Endothelial cell of umbilical vein (primary cell): Measurements from ENCODE around the gene EXD3. TPM values are rescaled to one million over a fixed set of nuclear protein-coding genes. Genes with fewer than 3 reads are reported as not detected.

Experiments
- BruUV-seq: library from RNA; stranded (reverse); fragments of 400-500 nt; replicated peaks from 2 replicates; lab custom pipeline; 2021; lab: Mats Ljungman, UMichigan
- CTCF ChIA-PET: fragments of 300-600, 350-600 bp; sonication (Branson Sonifier 250); formaldehyde crosslinking; loops from one replicate; lab custom pipeline; 2021; ENCODE audit warnings: antibody characterized with exemption, inconsistent platforms; lab: Charles Lee
- POLR2A ChIA-PET: fragments of 300-600, 350-600 bp; sonication (Branson Sonifier 250); formaldehyde crosslinking; loops from one replicate; lab custom pipeline; 2021; ENCODE audit warnings: antibody characterized with exemption, inconsistent platforms; lab: Charles Lee
- DNase-seq: peaks from one replicate; pipeline ENCODE4 v3.0.0-alpha.2; 2011; ENCODE audit warnings: low read depth, low spot score
- FAIRE-seq: peaks from 2 replicates; lab custom pipeline; 2011; peaks lifted over from hg19 to GRCh38; lab: Jason Lieb, UNC
- H2AFZ ChIP-seq: 2 replicates; pipeline ENCODE4 v1.6.0; 2012; ENCODE audit warnings: low read depth, low read length, control low read depth, inconsistent platforms
- H3K27ac ChIP-seq: 2 replicates; pipeline ENCODE4 v1.5.1; 2011; ENCODE audit warnings: low read depth, mild to moderate bottlenecking, control low read depth, low read length, moderate library complexity; ENCODE audit not compliant: insufficient read depth
- H3K27me3 ChIP-seq, 2 experiments: 2 replicates each; pipeline versions ENCODE4 v1.6.0 to v1.6.1; 2011; ENCODE audit warnings: low read length in 2 of 2, mixed read lengths in 1 of 2; ENCODE audit not compliant: control insufficient read depth in 2 of 2, insufficient read depth in 2 of 2
- H3K36me3 ChIP-seq, 2 experiments: 2 replicates in 1 of 2; 3 replicates in 1 of 2; pipeline ENCODE4 v1.5.1; 2011; ENCODE audit warnings: low read length in 2 of 2, mild to moderate bottlenecking in 1 of 2, moderate library complexity in 1 of 2; ENCODE audit not compliant: control insufficient read depth in 2 of 2, insufficient read depth in 2 of 2; ENCODE audit errors: extremely low read depth in 1 of 2
- H3K4me1 ChIP-seq: 3 replicates; pipeline ENCODE4 v1.5.1; 2011; ENCODE audit warnings: mild to moderate bottlenecking, low read length; ENCODE audit not compliant: control insufficient read depth, insufficient read depth; ENCODE audit errors: extremely low read depth
- H3K4me2 ChIP-seq: 2 replicates; pipeline ENCODE4 v1.6.1; 2011; ENCODE audit warnings: low read length, control low read depth, mixed read lengths; ENCODE audit not compliant: insufficient read depth
- H3K4me3 ChIP-seq, 3 experiments: fragments of 200-600 bp in 1 of 3; sonication (generic), shearing (Covaris generic) in 1 of 3; replicated peaks in 1 of 3; 2 replicates each; pipeline ENCODE4 v1.5.1; 2011 to 2016; ENCODE audit warnings: control low read depth in 3 of 3, low read length in 3 of 3, mild to moderate bottlenecking in 2 of 3, inconsistent platforms in 1 of 3, low read depth in 1 of 3, moderate library complexity in 1 of 3; ENCODE audit not compliant: insufficient read depth in 1 of 3
- H3K79me2 ChIP-seq: 2 replicates; pipeline ENCODE4 v1.6.0; 2012; ENCODE audit warnings: low read length, inconsistent platforms; ENCODE audit not compliant: control insufficient read depth, insufficient read depth
- H3K9ac ChIP-seq: replicated peaks from 2 replicates; pipeline ENCODE3; 2011; ENCODE audit warnings: low read length, control low read depth; ENCODE audit not compliant: insufficient read depth; ENCODE audit errors: extremely low read depth
- H3K9me1 ChIP-seq: replicated peaks from 3 replicates; pipeline ENCODE4 v1.6.0; 2011; ENCODE audit warnings: mild to moderate bottlenecking, low read length; ENCODE audit not compliant: control insufficient read depth, insufficient read depth; ENCODE audit errors: extremely low read depth
- H3K9me3 ChIP-seq: replicated peaks from 2 replicates; pipeline ENCODE4 v1.5.1; 2012; ENCODE audit warnings: low read length, inconsistent platforms; ENCODE audit not compliant: control insufficient read depth, insufficient read depth
- H4K20me1 ChIP-seq: replicated peaks from 2 replicates; pipeline ENCODE3; 2011; ENCODE audit warnings: mild to moderate bottlenecking, low read length; ENCODE audit not compliant: control insufficient read depth, insufficient read depth; ENCODE audit errors: extremely low read depth
- CTCF ChIP-seq, 2 donors: IDR thresholded peaks; 1 replicate in 1 of 2; 2 replicates in 1 of 2; pipeline ENCODE4 v1.5.1; 2011; ENCODE audit warnings: low read length in 2 of 2, mild to moderate bottlenecking in 2 of 2, moderate library complexity in 2 of 2, control low read depth in 1 of 2, inconsistent platforms in 1 of 2, low read depth in 1 of 2; ENCODE audit not compliant: insufficient read depth in 1 of 2; ENCODE audit errors: extremely low read depth in 1 of 2
- EZH2 ChIP-seq: IDR thresholded peaks from 2 replicates; pipeline ENCODE4 v1.6.1; 2012; ENCODE audit warnings: borderline replicate concordance, low read depth, mild to moderate bottlenecking, moderate library complexity, low read length, inconsistent platforms; ENCODE audit not compliant: severe bottlenecking
- FOS ChIP-seq: IDR thresholded peaks from 2 replicates; pipeline ENCODE4 v1.6.1; 2011; ENCODE audit warnings: mild to moderate bottlenecking, low read length, moderate library complexity, borderline replicate concordance; ENCODE audit not compliant: insufficient read depth
- GATA2 ChIP-seq: IDR thresholded peaks from 2 replicates; pipeline ENCODE4 v1.7.0; 2011; ENCODE audit warnings: low read depth, mild to moderate bottlenecking, moderate library complexity, mixed read lengths, low read length; ENCODE audit not compliant: insufficient read length, insufficient read depth
- JUN ChIP-seq: IDR thresholded peaks from 2 replicates; pipeline ENCODE4 v1.6.1; 2011; ENCODE audit warnings: borderline replicate concordance, low read depth; ENCODE audit not compliant: insufficient read length, insufficient read depth
- MAX ChIP-seq: IDR thresholded peaks from 2 replicates; pipeline ENCODE4 v1.6.1; 2011; ENCODE audit not compliant: insufficient read depth, insufficient read length
- MYC ChIP-seq: IDR thresholded peaks from one replicate; pipeline ENCODE4 v1.6.1; 2011; ENCODE audit warnings: mild to moderate bottlenecking, low read depth, low read length
- POLR2A ChIP-seq: IDR thresholded peaks from 2 replicates; pipeline ENCODE4 v1.6.1; 2012; ENCODE audit warnings: low read depth, mild to moderate bottlenecking, control low read depth, low read length
- POLR2AphosphoS5 ChIP-seq: IDR thresholded peaks from 2 replicates; pipeline ENCODE4 v1.6.1; 2012; ENCODE audit warnings: low read depth, mild to moderate bottlenecking, control low read depth, low read length, moderate library complexity; ENCODE audit not compliant: insufficient read depth
- dilution Hi-C: fragments of 300-500 bp; cut with MboI; formaldehyde crosslinking; loops from one replicate; pipeline ENCODE4 v1.15.0; 2019; ENCODE audit warnings: low sequenced_read_pairs; ENCODE audit not compliant: extremely low pct_ligation_motif_present
- intact Hi-C: fragments of 100-400 bp; cut with micrococcal nuclease; formaldehyde crosslinking; loops from one replicate; pipeline ENCODE4 v1.10.0; 2022
- polyA plus RNA-seq, 4 experiments: library from polyadenylated mRNA; depleted of rRNA in 3 of 4; stranded (reverse) in 3 of 4; unstranded in 1 of 4; fragments of >200 nt; gene quantifications; 2 replicates each; pipeline versions ENCODE4 v1.2.1 to v1.2.3, GENCODE V29; 2011 to 2012; ENCODE audit warnings: missing spikeins in 1 of 4
- total RNA-seq: library from RNA; stranded (reverse); gene quantifications from 2 replicates; pipeline ENCODE4 v1.2.3, GENCODE V29; 2021

Gene EXD3
- total and polyA plus RNA-seq, 2 donors (not counting 3 experiments of a cell fraction or from before 2014, with no cell fraction given) = 17.7 to 30.3 TPM

GRCh38 chr9:137452761-137453642, 30.0 kb upstream of the EXD3 start:
- Histone ChIP-seq H2AFZ (no peak overlapping the region), H3K27me3 (no peaks in the 10 kb centered on the region), H3K36me3 (peaks cover 7 to 14% of the 10 kb centered on the region in 2 experiments), H3K9ac (no peak overlapping the region), H3K79me2 (peaks cover 2% of the 10 kb centered on the region), H3K4me3 (peak overlapping the region in 1 of 3 experiments; percentile 38), H3K27ac (no peak overlapping the region), H3K4me1 (peaks cover 8% of the 10 kb centered on the region), H3K9me1 (no peaks in the 10 kb centered on the region), H4K20me1 (no peaks in the 10 kb centered on the region), H3K9me3 (no peaks in the 10 kb centered on the region), H3K4me2 (no peak overlapping the region)
- DNase-seq (no peak), FAIRE-seq (no peak)
- intact Hi-C loops (no loop called here), dilution Hi-C loops (no loop called here)
- BruUV-seq = no TSS peak
- CTCF ChIA-PET = interaction anchor here (0.8 to 2.0 kb wide), 3 partner anchors 30 to 216 kb away, joined by 3 to 4 read pairs (median 3); partner anchors contain the start of genes EXD3 and NOXA1
- POLR2A ChIA-PET = no interaction called here
- TF ChIP-seq POLR2AphosphoS5 = no peak
- no peak for TF ChIP-seq GATA2
- no peak for TF ChIP-seq JUN
- TF ChIP-seq CTCF (IDR thresholded peaks at IDR 0.05; ENCODE audit: extremely low read depth in 1 of 2, insufficient read depth in 1 of 2, low read depth in 1 of 2, low read length in 2 of 2) = no peak
- no peak for TF ChIP-seq POLR2A
- no peak for TF ChIP-seq MYC
- TF ChIP-seq MAX = no peak
- no peak for TF ChIP-seq FOS
- no peak for TF ChIP-seq EZH2
